Liver (tissue), 9 donors: Measurements from ENCODE around the gene SH3GL3. TPM values are rescaled to one million over a fixed set of nuclear protein-coding genes. Genes with fewer than 3 reads are reported as not detected.

Source experiments
- DNase-seq: peaks from one replicate; pipeline ENCODE4 v3.0.0-alpha.2; 2017; ENCODE audit warnings: low spot score
- H3K27ac ChIP-seq, 2 donors: one replicate each; pipeline ENCODE4 v1.7.0; 2013; ENCODE audit warnings: inconsistent platforms in 2 of 2, low read length in 2 of 2, control low read depth in 1 of 2, low read depth in 1 of 2, mild to moderate bottlenecking in 1 of 2
- H3K27me3 ChIP-seq, 4 donors: one replicate each; pipeline versions ENCODE4 v1.6.1 to v1.7.0; 2013; ENCODE audit warnings: low read length in 3 of 4, inconsistent platforms in 1 of 4, mild to moderate bottlenecking in 1 of 4, moderate library complexity in 1 of 4; ENCODE audit not compliant: control insufficient read depth in 4 of 4, insufficient read depth in 4 of 4
- H3K36me3 ChIP-seq, 4 donors: one replicate each; pipeline versions ENCODE4 v1.6.1 to v1.7.0; 2013; ENCODE audit warnings: low read length in 3 of 4, mild to moderate bottlenecking in 3 of 4, low read depth in 1 of 4, moderate library complexity in 1 of 4; ENCODE audit not compliant: control insufficient read depth in 4 of 4, insufficient read depth in 3 of 4
- H3K4me1 ChIP-seq, 4 donors: one replicate each; pipeline versions ENCODE4 v1.6.1 to v1.7.0; 2013; ENCODE audit warnings: low read length in 3 of 4, mild to moderate bottlenecking in 3 of 4, moderate library complexity in 1 of 4; ENCODE audit not compliant: control insufficient read depth in 4 of 4, insufficient read depth in 4 of 4
- H3K4me3 ChIP-seq, 3 donors: one replicate each; pipeline versions ENCODE4 v1.6.1 to v1.7.0; 2013; ENCODE audit warnings: low read length in 3 of 3, control low read depth in 1 of 3, low read depth in 1 of 3, mild to moderate bottlenecking in 1 of 3
- H3K9ac ChIP-seq, 2 donors: one replicate each; pipeline ENCODE4 v1.7.0; 2013; ENCODE audit warnings: low read length in 2 of 2, mild to moderate bottlenecking in 2 of 2, moderate library complexity in 2 of 2, control low read depth in 1 of 2, low read depth in 1 of 2
- H3K9me3 ChIP-seq, 4 donors: one replicate each; pipeline versions ENCODE4 v1.6.1 to v1.7.0; 2013; ENCODE audit warnings: low read length in 3 of 4; ENCODE audit not compliant: control insufficient read depth in 4 of 4
- FOXA1 ChIP-seq: IDR thresholded peaks from 2 replicates; pipeline ENCODE4 v1.6.1; 2016; ENCODE audit warnings: antibody characterized with exemption
- GABPA ChIP-seq, 2 donors: IDR thresholded peaks in 1 of 2; conservative IDR thresholded peaks in 1 of 2; 2 replicates each; pipeline ENCODE4 v1.6.1; 2016; ENCODE audit warnings: antibody characterized with exemption in 2 of 2, mild to moderate bottlenecking in 1 of 2, moderate library complexity in 1 of 2
- HNF4A ChIP-seq, 2 donors: conservative IDR thresholded peaks; 2 replicates each; pipeline ENCODE4 v1.6.1; 2016; ENCODE audit warnings: antibody characterized with exemption in 2 of 2, mild to moderate bottlenecking in 2 of 2
- HNF4G ChIP-seq: IDR thresholded peaks from 2 replicates; pipeline ENCODE4 v1.6.1; 2016; ENCODE audit warnings: antibody characterized with exemption
- JUND ChIP-seq, 2 donors: IDR thresholded peaks; 2 replicates each; pipeline ENCODE4 v1.6.1; 2016; ENCODE audit warnings: antibody characterized with exemption in 2 of 2
- MAX ChIP-seq: IDR thresholded peaks from 2 replicates; pipeline ENCODE4 v1.6.1; 2016; ENCODE audit warnings: antibody characterized with exemption
- NR2F2 ChIP-seq: IDR thresholded peaks from 2 replicates; pipeline ENCODE4 v1.6.1; 2016; ENCODE audit warnings: antibody characterized with exemption
- RAD21 ChIP-seq, 2 donors: IDR thresholded peaks; 2 replicates each; pipeline ENCODE4 v1.6.1; 2016; ENCODE audit warnings: antibody characterized with exemption in 2 of 2, mild to moderate bottlenecking in 2 of 2
- REST ChIP-seq: IDR thresholded peaks from 2 replicates; pipeline ENCODE4 v1.6.1; 2016; ENCODE audit warnings: antibody characterized with exemption, mild to moderate bottlenecking
- RXRA ChIP-seq, 2 donors: IDR thresholded peaks; 2 replicates each; pipeline ENCODE4 v1.6.1; 2017 to 2018; ENCODE audit warnings: antibody characterized with exemption in 2 of 2, mild to moderate bottlenecking in 1 of 2
- SP1 ChIP-seq: IDR thresholded peaks from 2 replicates; pipeline ENCODE4 v1.6.1; 2018; ENCODE audit warnings: antibody characterized with exemption, mild to moderate bottlenecking
- TAF1 ChIP-seq: conservative IDR thresholded peaks from 2 replicates; pipeline ENCODE4 v1.6.1; 2016; ENCODE audit warnings: antibody characterized with exemption, mild to moderate bottlenecking
- ZBTB33 ChIP-seq: IDR thresholded peaks from 2 replicates; pipeline ENCODE4 v1.6.1; 2016; ENCODE audit warnings: antibody characterized with exemption
- WGBS: extraction: QIAGEN DNeasy Blood & Tissue Kit; methylation state at CpG from one replicate; pipeline ENCODE4 v1.1.7; 2013; 5-methylcytosine and 5-hydroxymethylcytosine counted together
- polyA plus RNA-seq, 2 donors: library from polyadenylated mRNA; stranded (reverse) in 1 of 2; unstranded in 1 of 2; fragments of 200-250 nt in 1 of 2; fragments of >200 nt in 1 of 2; fragmentation: Nextera tagmentation in 1 of 2; extraction: Ambion mirVana in 1 of 2; gene quantifications; one replicate each; pipeline versions ENCODE4 v1.2.1 to v1.2.3, GENCODE V29; 2013 to 2015
- total RNA-seq, 2 donors: library from RNA; depleted of rRNA; stranded (reverse); fragments of >200 nt; gene quantifications; one replicate each; pipeline ENCODE4 v1.2.3, GENCODE V29; 2014
- donor health status: healthy.
- donor health status: healthy.
- donor health status: healthy.
- donor health status: healthy.
- donor health status: healthy.

Gene SH3GL3
- total and polyA plus RNA-seq, 4 donors = 0.23 TPM; not detected in 3

GRCh38 chr15:83404121-83404520, 43.0 kb upstream of the SH3GL3 start:
- 58% methylated on average over 3 of the region's 3 CpGs for WGBS
- H3K4me3 ChIP-seq = no peak overlapping the region
- no peak overlapping the region for H3K27ac ChIP-seq
- H3K36me3 ChIP-seq = no peaks in the 10 kb centered on the region
- no peak for TF ChIP-seq JUND (IDR thresholded peaks at IDR 0.05)
- no peak for TF ChIP-seq REST
- TF ChIP-seq SP1 = no peak
- TF ChIP-seq RXRA (IDR thresholded peaks at IDR 0.05) = no peak
- TF ChIP-seq TAF1 = no peak
- no peak for TF ChIP-seq GABPA (IDR thresholded peaks at IDR 0.05 in 1 of 2, conservative IDR thresholded peaks at IDR 0.05 in 1 of 2)
- no peak for TF ChIP-seq RAD21 (IDR thresholded peaks at IDR 0.05)
- no peak for TF ChIP-seq ZBTB33
- no peak for TF ChIP-seq HNF4G
- TF ChIP-seq MAX = no peak
- TF ChIP-seq NR2F2 = no peak
- no peak overlapping the region for H3K9ac ChIP-seq
- no peaks in the 10 kb centered on the region for H3K4me1 ChIP-seq
- H3K9me3 ChIP-seq = no peaks in the 10 kb centered on the region
- no peaks in the 10 kb centered on the region for H3K27me3 ChIP-seq
- DNase-seq = no peak

GRCh38 chr15:83410532-83410931, 36.6 kb upstream of the SH3GL3 start:
- no peaks in the 10 kb centered on the region for H3K4me1 ChIP-seq
- no peak for DNase-seq
- H3K36me3 ChIP-seq = no peaks in the 10 kb centered on the region
- no peaks in the 10 kb centered on the region for H3K9me3 ChIP-seq
- no peak overlapping the region for H3K27ac ChIP-seq
- no peak overlapping the region for H3K9ac ChIP-seq
- H3K27me3 ChIP-seq = peaks cover 0 to 4% (median 0%) of the 10 kb centered on the region in 4 donors
- H3K4me3 ChIP-seq = no peak overlapping the region
- TF ChIP-seq JUND (IDR thresholded peaks at IDR 0.05) (no peak), SP1 (no peak), MAX (no peak), HNF4A (conservative IDR thresholded peaks at IDR 0.05) (no peak), HNF4G (no peak), ZBTB33 (no peak), FOXA1 (no peak)
- 79% methylated on average over 6 of the region's 6 CpGs for WGBS
